Lower leg skin (tissue), 3 donors: ENCODE measurements around the gene DNAH10.

Source experiments
- CTCF ChIP-seq, 3 donors: fragments of 450-650 bp; IDR thresholded peaks; one replicate each; pipeline ENCODE4 v1.5.1; 2016; ENCODE audit warnings: antibody characterized with exemption in 3 of 3, mild to moderate bottlenecking in 3 of 3, moderate library complexity in 2 of 3
- POLR2A ChIP-seq, 2 donors: fragments of 450-650 bp; IDR thresholded peaks; one replicate each; pipeline ENCODE4 v1.6.1; 2016 to 2017; ENCODE audit warnings: antibody characterized with exemption in 2 of 2, mild to moderate bottlenecking in 1 of 2, moderate library complexity in 1 of 2

- TF ChIP-seq CTCF (IDR thresholded peaks at IDR 0.05) (no peak), POLR2A (IDR thresholded peaks at IDR 0.05) (no peak)
These were observed 222.8 kb downstream of the DNAH10 start for GRCh38 chr12:123984903-123985302.
